ENCODE data around the gene SMIM1.

The SMIM1 gene

GRCh38 chr1:3822421-3822820, 49.9 kb downstream of the SMIM1 start:
- no peak for DNase-seq (ENCODE audit: low spot score)

- no peak for DNase-seq (ENCODE audit: low spot score)
These were observed 52.1 kb downstream of the SMIM1 start for GRCh38 chr1:3824650-3825049.

- DNase-seq (ENCODE audit: low spot score): no peak
These were observed 52.8 kb downstream of the SMIM1 start for GRCh38 chr1:3825356-3825755.
